GM19043 (cell line): ENCODE results near the gene VASH1.
A peak's percentile ranks its signal among the peaks of the same experiment; 100 is the strongest.
"Not testable (repeated sequence)": the region's sequence is repeated elsewhere in the genome, so short reads cannot be mapped to it uniquely, and the experiment has no call there.

Experiments
- ATAC-seq: cut with Tn5 transposase; IDR thresholded peaks from one replicate; pipeline ENCODE4 v1.9.1; 2021; ENCODE audit warnings: low read depth; ENCODE audit not compliant: unreplicated experiment

The VASH1 gene

GRCh38 chr14:76761136-76761959 is at the start of gene VASH1:
TSS of gene VASH1 (plus strand) at chr14:76761468. CDS start at chr14:76762822, 1,354 bp downstream.
- ATAC-seq = peak; percentile 85

GRCh38 chr14:76713121-76713520 is 48.1 kb upstream of the VASH1 start:
- ATAC-seq = no peak

DNA sequence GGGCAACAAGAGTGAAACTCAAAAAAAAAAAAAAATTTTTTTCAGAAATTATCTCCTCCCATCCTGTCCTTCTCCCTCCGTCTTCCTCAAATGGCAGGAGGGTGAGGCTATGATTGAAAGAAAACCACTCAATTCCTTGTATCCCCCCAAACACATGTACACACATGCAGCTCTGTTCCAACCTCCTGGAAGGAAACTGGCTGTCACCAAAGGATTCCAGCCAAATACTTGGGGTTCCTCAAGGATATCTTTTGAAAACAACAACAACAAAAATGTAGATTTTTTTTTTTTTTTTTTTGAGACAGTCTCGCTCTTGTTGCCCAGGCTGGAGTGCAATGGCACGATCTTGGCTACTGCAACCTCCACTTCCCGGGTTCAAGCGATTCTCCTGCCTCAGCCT is 46.8 kb upstream of the VASH1 start:
- ATAC-seq = no peak

DNA sequence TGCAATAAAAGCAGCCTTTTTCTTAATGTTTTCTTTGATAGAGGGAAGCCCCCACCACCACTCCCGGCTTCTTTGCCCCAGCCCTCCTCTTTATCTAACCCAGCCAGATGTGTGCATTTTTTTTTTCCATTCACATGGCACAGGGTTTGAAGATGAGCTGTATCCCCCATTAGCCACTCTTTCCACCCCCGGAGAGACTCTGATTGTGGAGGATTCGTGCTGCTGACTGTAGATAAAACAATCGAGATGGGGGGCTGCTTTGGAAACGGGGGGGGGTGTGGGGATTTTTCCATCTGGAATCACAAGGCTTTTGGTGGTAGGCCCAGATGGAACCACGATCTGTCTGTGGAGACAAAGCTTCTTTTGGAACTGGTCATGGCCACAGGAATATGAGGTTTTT is 46.2 kb upstream of the VASH1 start:
- ATAC-seq = no peak

- ATAC-seq = no peak
Measured at GRCh38 chr14:76715511-76716081, 45.7 kb upstream of the VASH1 start.

- no peak for ATAC-seq
Measured at GRCh38 chr14:76716285-76716684, 45.0 kb upstream of the VASH1 start.

- no peak for ATAC-seq
Measured at GRCh38 chr14:76717508-76718290, 43.6 kb upstream of the VASH1 start.

DNA sequence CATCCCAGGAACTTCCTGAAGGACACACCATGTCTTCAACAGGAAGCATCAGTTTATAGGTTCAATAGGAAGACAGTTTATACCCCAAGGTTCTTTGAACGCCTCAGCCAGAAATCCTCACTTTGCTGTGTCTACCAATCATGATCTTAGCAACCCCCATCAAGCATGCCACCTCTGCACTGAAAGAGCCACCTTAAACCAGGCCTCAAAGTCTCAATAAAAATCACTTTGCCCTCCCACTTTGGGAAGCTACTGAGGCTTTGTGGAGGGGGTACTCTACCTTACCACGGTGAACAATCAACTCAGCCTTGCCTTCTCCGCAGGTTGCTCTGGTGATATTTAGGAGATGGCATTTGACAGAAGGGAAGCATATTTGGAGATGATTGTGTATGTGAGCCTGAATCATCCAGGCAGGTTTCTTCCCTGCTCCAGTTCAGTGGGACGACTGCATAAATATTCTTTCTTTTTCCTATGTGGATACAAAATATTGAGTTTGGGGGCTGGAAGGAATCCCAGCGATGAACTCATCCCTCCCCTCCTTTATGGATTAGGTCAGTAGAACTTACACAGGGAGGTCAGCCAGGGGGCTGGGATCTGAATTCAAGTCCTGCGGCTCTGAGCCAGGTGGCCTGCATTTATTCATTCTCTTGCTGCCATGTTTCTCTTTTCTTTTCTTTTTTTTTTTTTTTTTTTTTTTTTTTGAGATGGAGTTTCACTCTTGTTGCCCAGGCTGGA is 42.8 kb upstream of the VASH1 start:
- ATAC-seq = no peak

GRCh38 chr14:76719666-76720065 is 41.6 kb upstream of the VASH1 start:
- no peak for ATAC-seq

DNA sequence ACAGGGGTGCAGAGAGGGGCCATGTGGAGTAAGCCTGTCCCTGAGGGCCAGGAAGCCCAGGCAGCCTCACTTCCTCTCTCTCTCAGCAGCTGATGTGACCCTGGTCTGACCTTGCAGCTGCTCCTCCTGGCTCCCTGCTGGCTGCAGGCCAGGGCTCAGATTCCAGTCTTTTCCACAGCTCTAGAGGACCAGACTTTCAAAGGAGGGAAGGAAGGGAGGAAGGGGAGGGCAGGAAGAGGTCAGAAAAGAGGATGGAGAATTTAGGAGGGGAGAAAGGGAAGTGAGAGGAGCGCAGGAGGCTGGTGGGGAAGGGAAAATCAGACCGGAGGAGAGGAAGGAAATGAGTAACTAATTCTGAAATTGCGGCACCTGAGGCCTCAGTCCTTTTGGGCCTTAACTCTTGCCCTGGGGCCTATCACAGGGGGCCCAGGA is 40.9 kb upstream of the VASH1 start:
- peak; percentile 80 for ATAC-seq

DNA sequence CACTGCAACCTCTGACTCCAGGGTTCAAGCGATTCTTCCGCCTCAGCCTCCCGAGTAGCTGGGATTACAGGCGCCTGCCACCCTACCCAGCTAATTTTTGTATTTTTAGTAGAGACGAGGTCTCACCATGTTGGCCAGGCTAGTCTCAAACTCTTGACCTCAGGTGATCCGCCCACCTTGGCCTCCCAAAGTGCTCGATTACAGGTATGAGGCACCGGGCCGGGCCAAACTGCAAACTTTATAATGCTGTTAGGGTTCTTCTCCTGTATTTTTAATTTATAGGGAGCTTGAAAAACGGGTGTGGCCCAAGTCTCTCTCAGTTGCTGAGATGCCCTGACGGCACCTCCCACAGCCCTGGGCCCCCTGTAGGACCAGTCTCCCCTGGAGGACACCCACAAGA is 39.8 kb upstream of the VASH1 start:
- not testable (repeated sequence) for ATAC-seq

- no peak for ATAC-seq
Measured at GRCh38 chr14:76724651-76725550, 36.4 kb upstream of the VASH1 start.

GRCh38 chr14:76726551-76726970 is 34.7 kb upstream of the VASH1 start:
- ATAC-seq = no peak

- no peak for ATAC-seq
Measured at GRCh38 chr14:76727384-76727783, 33.9 kb upstream of the VASH1 start.

DNA sequence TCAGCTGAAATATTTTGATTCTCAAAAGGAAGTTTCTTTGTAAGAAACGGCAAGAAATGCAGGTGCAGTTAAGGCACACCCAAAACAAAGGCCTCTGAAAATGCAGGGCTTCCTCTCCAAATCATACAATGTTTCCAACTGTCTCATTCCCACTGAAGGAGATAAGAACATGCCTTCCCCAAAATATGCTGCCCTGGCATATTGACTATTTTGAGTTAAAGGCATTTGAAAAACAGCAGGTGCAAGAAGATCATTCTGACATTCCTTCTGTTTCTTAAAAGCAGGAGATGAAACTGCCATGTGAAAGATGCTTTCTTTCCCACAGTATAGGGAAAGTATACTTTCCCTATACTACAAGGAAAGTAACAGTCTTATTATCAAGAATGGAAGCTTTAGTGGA is 33.4 kb upstream of the VASH1 start:
- ATAC-seq = no peak

DNA sequence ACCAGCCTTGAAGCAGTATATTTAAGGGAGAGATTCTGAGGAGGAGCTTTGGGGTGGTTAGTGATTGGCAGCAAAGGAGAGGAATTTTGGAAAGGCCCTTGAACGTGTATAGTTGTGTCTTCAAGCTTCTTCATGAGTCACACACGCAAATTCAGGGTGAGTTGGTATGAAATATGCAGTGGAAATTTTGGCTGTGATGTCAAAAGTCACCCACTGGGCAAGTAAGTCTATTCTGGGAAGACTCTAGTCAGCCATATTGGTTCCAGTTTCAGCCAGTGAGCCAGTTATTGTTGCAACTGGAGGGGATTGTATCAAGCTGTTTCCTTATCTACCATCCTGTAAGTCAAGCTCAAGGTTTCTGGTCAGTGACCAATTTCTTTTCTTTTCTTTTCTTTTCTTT is 32.0 kb upstream of the VASH1 start:
- no peak for ATAC-seq

- no peak for ATAC-seq
Measured at GRCh38 chr14:76729953-76730505, 31.2 kb upstream of the VASH1 start.

- not testable (repeated sequence) for ATAC-seq
Measured at GRCh38 chr14:76734501-76734900, 26.8 kb upstream of the VASH1 start.

GRCh38 chr14:76736514-76736913 is 24.8 kb upstream of the VASH1 start:
- no peak for ATAC-seq
